Measurements from ENCODE around the gene UBE2J2. TPM values are rescaled to one million over a fixed set of nuclear protein-coding genes. Genes with fewer than 3 reads are reported as not detected.

UBE2J2 gene
- total and polyA plus RNA-seq, 2 of the 8 experiments (the other 6 are each of a cell fraction or from before 2014, with no cell fraction given) = 33.6 to 67.9 TPM

GRCh38 chr1:1221887-1222574 lies 51.6 kb downstream of the UBE2J2 start (continued):
- TF ChIP-seq CHD7 (IDR thresholded peaks at IDR 0.05; ENCODE audit: insufficient replicate concordance, low read length) = no peak
- TF ChIP-seq TEAD4 (IDR thresholded peaks at IDR 0.05; ENCODE audit: low read depth, low read length) = no peak
- TF ChIP-seq TAF1 (IDR thresholded peaks at IDR 0.05; ENCODE audit: low read depth, low read length) = no peak
- no peak for TF ChIP-seq E2F6 (IDR thresholded peaks at IDR 0.05)
- TF ChIP-seq TAF7 (optimal IDR thresholded peaks at IDR 0.05; ENCODE audit: borderline replicate concordance, low read depth, low read length) = no peak
- TF ChIP-seq USF2 (IDR thresholded peaks at IDR 0.05; ENCODE audit: low read length) = no peak
- TF ChIP-seq ATF3 (IDR thresholded peaks at IDR 0.05; ENCODE audit: insufficient read depth, low read depth, low read length) = no peak
- TF ChIP-seq SIRT6 (IDR thresholded peaks at IDR 0.05; ENCODE audit: low read length) = no peak

All from H1 (cell line).